Omental fat pad (tissue), 4 donors: ENCODE measurements around the gene ARPC4. TPM values are rescaled to one million over a fixed set of nuclear protein-coding genes. Genes with fewer than 3 reads are reported as not detected.
A peak's percentile ranks its signal among the peaks of the same experiment; 100 is the strongest.

Experiments used
- ATAC-seq: fragments of 150-250 bp; one replicate; pipeline ENCODE4 v1.9.1; 2016; ENCODE audit warnings: mild to moderate bottlenecking, moderate library complexity; ENCODE audit not compliant: low FRiP score
- DNase-seq: peaks from one replicate; pipeline ENCODE4 v3.0.0-alpha.2; 2019; ENCODE audit warnings: low spot score
- total RNA-seq, 4 donors: library from RNA; depleted of rRNA; stranded (reverse); fragments of >200 nt; gene quantifications; one replicate each; pipeline ENCODE4 v1.1.0, GENCODE V29; 2016
- TF ChIP-seq, protein P1 (sequence below), 3 donors: fragments of 450-650 bp; IDR thresholded peaks; one replicate each; pipeline ENCODE4 v1.5.1; 2016 to 2017; ENCODE audit warnings: antibody characterized with exemption in 3 of 3, mild to moderate bottlenecking in 3 of 3, moderate library complexity in 2 of 3

Gene ARPC4
- total RNA-seq, 4 donors from 2014 or later = 99.0 to 141 (median 122) TPM

DNA sequence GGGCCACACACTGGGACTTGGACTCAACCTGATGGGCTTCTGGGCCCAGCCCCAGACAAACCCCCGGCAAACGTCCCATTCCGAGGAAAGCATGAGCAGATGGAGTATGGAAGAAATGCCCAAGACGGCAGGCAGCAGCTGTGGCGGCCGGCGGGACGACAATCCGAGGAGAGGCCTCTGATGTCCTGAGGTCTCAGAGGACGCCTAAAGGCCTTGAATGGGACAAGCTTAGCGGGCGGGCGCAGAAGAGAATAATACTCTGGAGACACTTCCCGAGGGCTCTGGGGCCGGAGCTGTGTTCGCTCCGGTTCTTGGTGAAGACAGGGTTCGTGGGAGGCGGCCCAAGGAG is 43.6 kb upstream of the ARPC4 start:
- DNase-seq (no peak), ATAC-seq (peak; percentile 13)
- TF ChIP-seq, protein P1, sequence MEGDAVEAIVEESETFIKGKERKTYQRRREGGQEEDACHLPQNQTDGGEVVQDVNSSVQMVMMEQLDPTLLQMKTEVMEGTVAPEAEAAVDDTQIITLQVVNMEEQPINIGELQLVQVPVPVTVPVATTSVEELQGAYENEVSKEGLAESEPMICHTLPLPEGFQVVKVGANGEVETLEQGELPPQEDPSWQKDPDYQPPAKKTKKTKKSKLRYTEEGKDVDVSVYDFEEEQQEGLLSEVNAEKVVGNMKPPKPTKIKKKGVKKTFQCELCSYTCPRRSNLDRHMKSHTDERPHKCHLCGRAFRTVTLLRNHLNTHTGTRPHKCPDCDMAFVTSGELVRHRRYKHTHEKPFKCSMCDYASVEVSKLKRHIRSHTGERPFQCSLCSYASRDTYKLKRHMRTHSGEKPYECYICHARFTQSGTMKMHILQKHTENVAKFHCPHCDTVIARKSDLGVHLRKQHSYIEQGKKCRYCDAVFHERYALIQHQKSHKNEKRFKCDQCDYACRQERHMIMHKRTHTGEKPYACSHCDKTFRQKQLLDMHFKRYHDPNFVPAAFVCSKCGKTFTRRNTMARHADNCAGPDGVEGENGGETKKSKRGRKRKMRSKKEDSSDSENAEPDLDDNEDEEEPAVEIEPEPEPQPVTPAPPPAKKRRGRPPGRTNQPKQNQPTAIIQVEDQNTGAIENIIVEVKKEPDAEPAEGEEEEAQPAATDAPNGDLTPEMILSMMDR (IDR thresholded peaks at IDR 0.05) = no peak

DNA sequence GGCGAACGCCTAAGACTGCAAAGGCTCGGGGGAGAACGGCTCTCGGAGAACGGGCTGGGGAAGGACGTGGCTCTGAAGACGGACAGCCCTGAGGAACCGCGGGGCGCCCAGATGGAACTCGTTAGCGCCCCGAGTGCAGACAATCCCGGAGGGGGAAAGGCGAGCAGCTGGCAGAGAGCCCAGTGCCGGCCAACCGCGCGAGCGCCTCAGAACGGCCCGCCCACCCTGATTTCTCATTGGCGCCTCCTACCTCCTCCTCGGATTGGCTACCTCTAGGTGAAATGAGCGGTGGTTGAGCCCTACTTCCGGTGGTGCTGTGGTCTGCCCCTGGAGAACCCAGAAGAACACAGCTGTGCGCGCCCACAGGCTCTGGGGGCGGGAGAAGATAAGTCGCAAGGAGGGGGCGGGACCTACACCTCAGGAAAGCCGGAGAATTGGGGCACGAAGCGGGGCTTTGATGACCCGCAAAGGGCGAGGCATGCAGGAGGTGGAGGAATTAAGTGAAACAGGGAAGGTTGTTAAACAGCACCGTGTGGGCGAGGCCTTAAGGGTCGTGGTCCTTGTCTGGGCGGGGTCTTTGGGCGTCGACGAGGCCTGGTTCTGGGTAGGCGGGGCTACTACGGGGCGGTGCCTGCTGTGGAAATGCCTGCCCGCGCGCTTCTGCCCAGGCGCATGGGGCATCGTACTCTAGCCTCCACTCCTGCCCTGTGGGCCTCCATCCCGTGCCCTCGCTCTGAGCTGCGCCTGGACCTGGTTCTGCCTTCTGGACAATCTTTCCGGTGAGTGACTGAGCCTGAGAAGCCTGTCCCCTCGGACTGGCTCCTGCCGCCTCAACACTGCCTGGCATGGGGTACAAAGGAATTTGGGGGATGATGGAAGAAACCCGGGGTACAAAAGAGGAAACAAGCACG is 43.0 kb upstream of the ARPC4 start, which contains the start of gene OGG1:
Gene OGG1 (plus strand): TSS at position 308 of the 911 bp plus-strand sequence. CDS start 335 bp downstream, at position 643.
- DNase-seq (peak; percentile 92), ATAC-seq (peak; percentile 99)

DNA sequence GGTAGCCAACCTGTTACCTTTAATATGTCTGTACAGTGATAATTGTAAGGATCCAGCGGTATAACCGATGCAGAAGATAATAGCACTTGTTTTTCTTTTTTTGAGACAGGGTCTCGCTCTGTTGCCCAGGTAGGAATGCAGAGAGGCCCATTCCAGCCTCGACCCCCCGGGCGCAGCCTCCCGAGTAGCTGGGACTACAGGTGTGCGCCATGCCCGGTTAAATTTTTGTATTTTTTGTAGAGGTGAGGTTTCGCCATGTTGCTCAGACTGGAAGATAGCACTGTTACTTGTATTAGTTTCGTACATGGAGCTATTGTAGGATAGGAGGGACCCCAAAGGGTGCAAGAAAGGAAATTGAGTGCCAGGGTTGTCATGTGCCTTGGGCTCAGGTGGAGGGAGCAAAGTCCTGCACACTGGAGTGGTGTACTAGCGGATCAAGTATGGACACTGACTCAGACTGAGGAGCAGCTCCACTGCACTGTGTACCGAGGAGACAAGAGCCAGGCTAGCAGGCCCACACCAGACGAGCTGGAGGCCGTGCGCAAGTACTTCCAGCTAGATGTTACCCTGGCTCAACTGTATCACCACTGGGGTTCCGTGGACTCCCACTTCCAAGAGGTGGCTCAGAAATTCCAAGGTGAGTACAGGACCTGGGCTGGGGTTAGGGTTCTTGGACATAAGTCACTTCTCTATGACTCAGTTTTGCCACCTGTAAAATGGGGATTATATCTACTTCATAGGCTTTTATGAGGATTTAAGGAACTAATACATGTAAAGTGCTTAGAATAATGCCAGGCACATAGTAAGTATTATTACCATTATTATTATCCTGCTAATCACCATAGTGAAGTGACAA is 42.1 kb upstream of the ARPC4 start:
- ATAC-seq (no peak), DNase-seq (no peak)
- TF ChIP-seq, protein P1 (IDR thresholded peaks at IDR 0.05) = no peak

More for the DNA sequence above, 43.0 kb upstream of the ARPC4 start, which contains the start of gene OGG1:
- TF ChIP-seq, protein P1 (IDR thresholded peaks at IDR 0.05) = no peak

DNA sequence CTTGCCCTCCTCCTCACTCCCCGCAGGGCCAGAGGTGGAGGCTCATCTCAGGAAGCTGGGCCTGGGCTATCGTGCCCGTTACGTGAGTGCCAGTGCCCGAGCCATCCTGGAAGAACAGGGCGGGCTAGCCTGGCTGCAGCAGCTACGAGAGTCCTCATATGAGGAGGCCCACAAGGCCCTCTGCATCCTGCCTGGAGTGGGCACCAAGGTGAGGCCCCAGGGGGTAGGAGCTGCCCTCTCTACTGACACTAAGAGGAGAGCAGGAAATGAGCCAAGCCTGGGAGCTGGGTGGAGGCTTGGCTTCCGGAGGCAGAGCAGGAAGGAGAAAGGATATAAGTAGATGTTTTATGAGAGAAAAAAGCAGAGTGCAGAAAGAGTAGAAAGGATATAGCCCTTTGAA is 38.2 kb upstream of the ARPC4 start:
- ATAC-seq = no peak
- no peak for DNase-seq
- TF ChIP-seq, protein P1 (IDR thresholded peaks at IDR 0.05) = no peak

DNA sequence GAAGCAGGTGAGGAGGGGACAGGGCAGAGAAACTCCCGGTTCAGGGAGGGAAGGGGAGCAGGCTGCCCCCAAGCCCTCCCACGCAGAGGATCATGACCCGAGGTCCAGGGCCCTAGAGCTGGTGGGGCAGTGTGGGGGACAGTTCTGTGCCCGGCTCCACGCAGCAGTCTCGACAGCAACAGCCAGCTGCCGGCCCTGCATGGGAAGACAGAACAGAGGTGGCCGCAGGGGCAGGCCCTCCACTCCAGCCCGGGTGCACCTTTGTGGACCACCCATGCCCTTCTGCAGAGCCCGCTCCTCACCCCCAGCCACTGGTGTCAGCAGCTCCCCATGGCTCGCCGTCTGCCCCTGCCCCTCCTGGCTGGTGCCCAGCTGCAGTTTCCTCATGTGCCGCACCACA is 35.5 kb upstream of the ARPC4 start:
- DNase-seq = no peak
- ATAC-seq = no peak
- TF ChIP-seq, protein P1 (IDR thresholded peaks at IDR 0.05) = no peak

DNA sequence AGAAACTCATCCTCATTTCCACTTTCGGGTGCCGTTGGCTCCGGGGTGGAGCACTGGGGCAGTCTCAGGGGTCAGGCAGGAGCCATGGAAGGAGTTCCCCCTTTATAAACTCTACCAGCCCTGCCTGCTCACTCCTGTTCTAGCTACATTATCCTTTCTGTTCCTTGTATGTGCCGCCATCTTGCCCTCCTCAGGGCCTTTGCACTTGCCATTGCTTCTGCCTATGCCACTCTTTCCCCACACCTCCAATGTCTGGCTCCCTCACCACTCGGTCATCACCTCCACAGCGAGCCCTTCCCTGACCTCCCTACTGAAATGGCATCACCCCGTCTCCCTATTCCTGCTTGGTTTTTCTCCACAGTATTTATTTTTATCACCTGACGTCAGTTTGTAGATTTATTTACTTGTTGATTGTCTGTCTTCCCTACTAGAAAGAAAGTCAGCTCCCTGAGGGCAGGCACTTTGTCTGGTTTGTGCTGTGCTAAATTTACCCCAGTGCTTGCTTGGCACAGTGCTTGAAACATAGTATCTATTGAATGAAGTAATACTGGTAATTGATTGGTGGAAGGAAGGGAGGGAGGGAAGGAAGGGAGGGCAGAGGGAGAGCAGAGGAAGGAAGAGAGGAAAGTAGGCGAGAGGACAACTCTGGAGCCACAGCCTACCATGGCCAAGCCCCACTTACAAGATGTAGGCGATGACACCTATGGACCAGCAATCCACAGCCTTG is 31.9 kb upstream of the ARPC4 start:
- TF ChIP-seq, protein P1 (IDR thresholded peaks at IDR 0.05) = no peak
- DNase-seq = no peak
- ATAC-seq = no peak
